ENCODE results near the gene LIN37.

GRCh38 chr19:35760711-35761349 lies 12.5 kb downstream of the LIN37 start:
- TF ChIP-seq EZH2 (IDR thresholded peaks at IDR 0.05), result no peak
- no peak for TF ChIP-seq CTCF (IDR thresholded peaks at IDR 0.05)
